Heart right ventricle (tissue), 16 donors: ENCODE data around the gene MORN5. TPM values are rescaled to one million over a fixed set of nuclear protein-coding genes. Genes with fewer than 3 reads are reported as not detected.

Experiments
- ATAC-seq, 8 donors: fragments of 200-7000 bp; cut with Tn5 transposase; one replicate each; pipeline ENCODE4 v1.9.1; 2020; ENCODE audit warnings: mild to moderate bottlenecking in 8 of 8, moderate library complexity in 8 of 8, moderate number of reproducible peaks in 1 of 8
- DNase-seq, 2 donors: peaks; one replicate each; pipeline ENCODE4 v3.0.0-alpha.2; 2020
- H3K27ac ChIP-seq, 10 donors: fragments of 200-600 bp; sonication (generic) in 2 of 10; one replicate each; pipeline versions ENCODE4 v1.5.0 to v1.8.0; 2020 to 2022; ENCODE audit warnings: mild to moderate bottlenecking in 3 of 10
- H3K27me3 ChIP-seq, 7 donors: fragments of 200-600 bp; one replicate each; pipeline ENCODE4 v1.8.0; 2021 to 2022; ENCODE audit warnings: mild to moderate bottlenecking in 2 of 7
- H3K36me3 ChIP-seq, 9 donors: fragments of 200-600 bp; sonication (generic) in 1 of 9; one replicate each; pipeline versions ENCODE4 v1.5.0 to v1.8.0; 2020 to 2022; ENCODE audit warnings: mild to moderate bottlenecking in 2 of 9
- H3K4me1 ChIP-seq, 9 donors: fragments of 200-600 bp; sonication (generic) in 1 of 9; one replicate each; pipeline versions ENCODE4 v1.5.0 to v1.8.0; 2020 to 2022; ENCODE audit warnings: mild to moderate bottlenecking in 4 of 9
- H3K4me3 ChIP-seq, 10 donors: fragments of 200-600 bp; sonication (generic) in 2 of 10; one replicate each; pipeline versions ENCODE4 v1.5.0 to v1.8.0; 2020 to 2022; ENCODE audit warnings: mild to moderate bottlenecking in 7 of 10, moderate library complexity in 2 of 10
- H3K9me3 ChIP-seq, 11 donors: fragments of 200-600 bp in 10 of 11; sonication (generic) in 2 of 11; one replicate each; pipeline versions ENCODE4 v1.5.0 to v1.8.0; 2013 to 2022; ENCODE audit warnings: mild to moderate bottlenecking in 2 of 11, control low read depth in 1 of 11, moderate library complexity in 1 of 11
- CTCF ChIP-seq, 9 donors: fragments of 200-600 bp; sonication (generic) in 2 of 9; IDR thresholded peaks; one replicate each; pipeline versions ENCODE4 v1.5.0 to v1.8.0; 2021 to 2022; ENCODE audit warnings: antibody characterized with exemption in 9 of 9, mild to moderate bottlenecking in 5 of 9, moderate library complexity in 1 of 9
- WGBS, 2 donors: extraction: QIAGEN DNeasy Blood & Tissue Kit; methylation state at CpG; one replicate each; pipeline ENCODE4 v1.1.7; 2013; ENCODE audit warnings: inconsistent platforms in 1 of 2; 5-methylcytosine and 5-hydroxymethylcytosine counted together
- intact Hi-C, 10 donors: fragments of 100-400 bp; cut with DNase I; formaldehyde crosslinking; loops; one replicate each; pipeline versions ENCODE4 v1.11.1 to v1.14.2; 2022
- polyA plus RNA-seq, 2 donors: library from polyadenylated mRNA; stranded (reverse); fragments of 200-250 nt; gene quantifications; one replicate each; pipeline ENCODE4 v1.2.3, GENCODE V29; 2013
- total RNA-seq, 10 donors: library from RNA; stranded (reverse); fragmentation: NEBNext Ultra II Directional in 3 of 10; extraction: Animal tissue kit (Norgen Biotek cat#: 25700) in 3 of 10; gene quantifications; one replicate each; pipeline versions ENCODE4 v1.2.1 to v1.2.4, GENCODE V29; 2021 to 2023
- donor health status: Arrhythmogenic right ventricular cardiomyopathy.
- donor health status: ischemic (EF 13 %, LVEDD 7.1; RV severe dilation, severe dysfunction).
- donor health status: healthy with polysubstance abuse.
- donor health status: DM: no; HTN: yes; CAD: no.
- donor health status: DM: no; HTN: no; CAD: no.
- donor health status: ischemic (EF 25% LVEDD 6.9; RV normal size, moderate dysfunction).
- donor health status: ischemic (EF 25% LVEDD 5.7; RV mildly dilated, moderate dysfunction).
- donor health status: healthy.
- donor health status: DM: yes; HTN: yes; CAD: no.
- donor health status: Ischemic cardiomyopathy.
- donor health status: ischemic (EF 35%, LVEDD 5.7; RV mildly dilated, moderate dysfunction).
- donor health status: nonischemic (EF 11% LVEDD 7.7; RV severe dilation, severe dysfunction).
- donor health status: DM: yes; HTN: yes; CAD: no.
- donor health status: PGD.
- donor health status: ischemic (EF 29% LVEDD 5.4; RV normal size, mild dysfunction).
- donor health status: nonischemic (EF 23%, LVEDD 6.1; RV moderate dilation, normal function).

MORN5 gene
- total and polyA plus RNA-seq, 12 donors = not detected

GRCh38 chr9:122119721-122120120 is 40.0 kb upstream of the MORN5 start:
- intact Hi-C loops = loop anchor here in 8 of 10 donors (5.0 to 10.0 kb wide), 4 partner anchors 145 to 695 kb away; partner anchors contain the start of genes MRRF (in 1 of the 8) and RBM18 (in 1 of the 8)
- no peaks in the 10 kb centered on the region for H3K36me3 ChIP-seq
- no peak overlapping the region for H3K4me3 ChIP-seq
- H3K4me1 ChIP-seq = no peaks in the 10 kb centered on the region
- TF ChIP-seq CTCF (IDR thresholded peaks at IDR 0.05) = no peak
- 92% methylated on average over 5 of the region's 5 CpGs for WGBS, 2 donors
- no peaks in the 10 kb centered on the region for H3K9me3 ChIP-seq
- no peak overlapping the region for H3K27ac ChIP-seq
- DNase-seq (no peak), ATAC-seq (no peak)
- H3K27me3 ChIP-seq = peaks cover 0 to 1% (median 0%) of the 10 kb centered on the region in 7 donors

- intact Hi-C loops = loop anchor here in 8 of 10 donors (5.0 to 10.0 kb wide), 4 partner anchors 144 to 694 kb away; partner anchors contain the start of genes MRRF (in 1 of the 8) and RBM18 (in 1 of the 8)
- Histone ChIP-seq H3K9me3 (no peaks in the 10 kb centered on the region), H3K27ac (no peak overlapping the region), H3K4me3 (no peak overlapping the region), H3K4me1 (peaks cover 0 to 7% (median 3%) of the 10 kb centered on the region in 9 donors), H3K36me3 (no peaks in the 10 kb centered on the region), H3K27me3 (peaks cover 0 to 9% (median 2%) of the 10 kb centered on the region in 7 donors)
- ATAC-seq = no peak
- WGBS, 2 donors = 81 to 85% methylated on average over 10 of the region's 10 CpGs
- TF ChIP-seq CTCF (IDR thresholded peaks at IDR 0.05) = no peak
- DNase-seq = no peak
Measured at GRCh38 chr9:122120316-122121071, 39.2 kb upstream of the MORN5 start.

- Histone ChIP-seq H3K9me3 (no peaks in the 10 kb centered on the region), H3K27me3 (peaks cover 0 to 18% (median 3%) of the 10 kb centered on the region in 7 donors), H3K36me3 (no peaks in the 10 kb centered on the region), H3K27ac (no peak overlapping the region), H3K4me3 (no peak overlapping the region), H3K4me1 (peaks cover 8 to 16% (median 11%) of the 10 kb centered on the region in 9 donors)
- TF ChIP-seq CTCF (IDR thresholded peaks at IDR 0.05) = no peak
- ATAC-seq = no peak
- intact Hi-C loops = loop anchor here in 8 of 10 donors (5.0 to 10.0 kb wide), 4 partner anchors 143 to 693 kb away; partner anchors contain the start of genes MRRF (in 1 of the 8) and RBM18 (in 1 of the 8)
- no peak for DNase-seq
- WGBS, 2 donors = 93 to 94% methylated on average over 10 of the region's 10 CpGs
Measured at GRCh38 chr9:122121391-122121790, 38.3 kb upstream of the MORN5 start.

- WGBS, 2 donors = 90 to 94% methylated on average over 6 of the region's 6 CpGs
- Histone ChIP-seq H3K27ac (no peak overlapping the region), H3K27me3 (peaks cover 0 to 24% (median 3%) of the 10 kb centered on the region in 7 donors), H3K4me3 (no peak overlapping the region), H3K9me3 (no peaks in the 10 kb centered on the region), H3K4me1 (peaks cover 11 to 22% (median 16%) of the 10 kb centered on the region in 9 donors), H3K36me3 (no peaks in the 10 kb centered on the region)
- intact Hi-C loops = loop anchor here in 9 of 10 donors (2.0 to 10.0 kb wide), 6 partner anchors 21 to 693 kb away; partner anchors contain the start of genes MRRF (in 1 of the 9) and RBM18 (in 1 of the 9)
- DNase-seq = no peak
- ATAC-seq = no peak
- no peak for TF ChIP-seq CTCF (IDR thresholded peaks at IDR 0.05)
Measured at GRCh38 chr9:122121931-122122330, 37.8 kb upstream of the MORN5 start.
